HG03108 (cell line): Measurements from ENCODE around the gene TARM1.

Experiments used
- ATAC-seq: cut with Tn5 transposase; IDR thresholded peaks from one replicate; pipeline ENCODE4 v1.9.1; 2021; ENCODE audit warnings: moderate library complexity; ENCODE audit not compliant: unreplicated experiment

Gene TARM1

GRCh38 chr19:54035215-54036178 lies 45.7 kb downstream of the TARM1 start:
- ATAC-seq, result no peak

- no peak for ATAC-seq
Observed at GRCh38 chr19:54030895-54031586, 50.1 kb downstream of the TARM1 start.

GRCh38 chr19:54029930-54030490 lies 51.2 kb downstream of the TARM1 start:
- no peak for ATAC-seq

GRCh38 chr19:54029301-54029700 lies 51.9 kb downstream of the TARM1 start:
- no peak for ATAC-seq

GRCh38 chr19:54026656-54027055 lies 54.5 kb downstream of the TARM1 start:
- ATAC-seq, result no peak

GRCh38 chr19:54024660-54025059 lies 56.5 kb downstream of the TARM1 start:
- ATAC-seq, result no peak

GRCh38 chr19:54023191-54023590 lies 58.0 kb downstream of the TARM1 start:
- ATAC-seq, result no peak

- no peak for ATAC-seq
Observed at GRCh38 chr19:54021932-54022331, 59.2 kb downstream of the TARM1 start.

GRCh38 chr19:54021363-54021762 lies 59.8 kb downstream of the TARM1 start:
- no peak for ATAC-seq
